HEK293 (cell line): ENCODE measurements around the gene SKI.
A peak's percentile ranks its signal among the peaks of the same experiment; 100 is the strongest.

Experiments
- CTCF ChIA-PET: fragments of 350-600 bp; formaldehyde crosslinking; extraction: SDS; loops from one replicate; lab custom pipeline; 2021; ENCODE audit warnings: antibody characterized with exemption; lab: Yijun Ruan, JAX
- POLR2A ChIA-PET: fragments of 300-600 bp; formaldehyde crosslinking; extraction: SDS; loops from one replicate; lab custom pipeline; 2020; ENCODE audit warnings: antibody characterized with exemption, inconsistent platforms; lab: Yijun Ruan, JAX
- H3K27ac ChIP-seq: fragments of 200-500 bp; sonication (Bioruptor generic); 2 replicates; pipeline ENCODE4 v1.5.1; 2014; ENCODE audit warnings: low read depth, low read length, control low read depth, inconsistent platforms; ENCODE audit errors: extremely low read depth
- H3K36me3 ChIP-seq, 2 experiments: fragments of 200-500 bp in 1 of 2; sonication (Bioruptor generic) in 1 of 2; 1 replicate in 1 of 2; 2 replicates in 1 of 2; pipeline ENCODE4 v1.5.1; 2014 to 2017; ENCODE audit warnings: inconsistent platforms in 2 of 2, low read length in 2 of 2; ENCODE audit not compliant: control insufficient read depth in 2 of 2, insufficient read depth in 1 of 2
- H3K4me1 ChIP-seq: fragments of 200-500 bp; sonication (Bioruptor generic); 2 replicates; pipeline ENCODE4 v1.5.1; 2014; ENCODE audit warnings: mild to moderate bottlenecking, low read length, inconsistent platforms; ENCODE audit not compliant: control insufficient read depth, insufficient read depth
- H3K4me3 ChIP-seq: 2 replicates; pipeline ENCODE4 v1.5.1; 2011; ENCODE audit warnings: low read depth, mild to moderate bottlenecking, control low read depth, low read length, moderate library complexity
- H3K9me3 ChIP-seq: fragments of 200-500 bp; sonication (Bioruptor generic); 2 replicates; pipeline ENCODE4 v1.5.1; 2014; ENCODE audit warnings: low read depth, low read length, inconsistent platforms; ENCODE audit not compliant: control insufficient read depth, insufficient read depth
- GLIS1 ChIP-seq: fragments of 450-650 bp; formaldehyde crosslinking; IDR thresholded peaks from 2 replicates; pipeline ENCODE4 v1.5.1; 2016; ENCODE audit warnings: missing biosample characterization, missing genetic modification characterization
- GLIS2 ChIP-seq: fragments of 450-650 bp; formaldehyde crosslinking; IDR thresholded peaks from 2 replicates; pipeline ENCODE4 v1.5.1; 2016; ENCODE audit warnings: missing biosample characterization, missing genetic modification characterization
- ZIC2 ChIP-seq: fragments of 450-650 bp; formaldehyde crosslinking; IDR thresholded peaks from 2 replicates; pipeline ENCODE4 v1.5.1; 2016; ENCODE audit warnings: missing biosample characterization, missing genetic modification characterization
- ZNF777 ChIP-seq: fragments of 450-650 bp; formaldehyde crosslinking; IDR thresholded peaks from 2 replicates; pipeline ENCODE4 v1.5.1; 2017; ENCODE audit warnings: missing biosample characterization, missing genetic modification characterization, borderline replicate concordance
- ZNF830 ChIP-seq: fragments of 450-650 bp; IDR thresholded peaks from 2 replicates; pipeline ENCODE4 v1.5.0; 2018; ENCODE audit warnings: missing biosample characterization, missing genetic modification characterization, low read depth, mild to moderate bottlenecking, moderate library complexity
- TF ChIP-seq, protein P1 (sequence below): fragments of 450-650 bp; formaldehyde crosslinking; IDR thresholded peaks from 2 replicates; pipeline ENCODE4 v1.5.1; 2017; ENCODE audit warnings: missing biosample characterization, missing genetic modification characterization
- TF ChIP-seq, protein P2 (sequence below): fragments of 450-650 bp; formaldehyde crosslinking; IDR thresholded peaks from 2 replicates; pipeline ENCODE4 v1.5.1; 2016; ENCODE audit warnings: missing biosample characterization, missing genetic modification characterization
- TF ChIP-seq, protein P3 (sequence below): fragments of 450-650 bp; formaldehyde crosslinking; IDR thresholded peaks from 2 replicates; pipeline ENCODE4 v1.5.1; 2016; ENCODE audit warnings: missing biosample characterization, missing genetic modification characterization

Gene SKI

GRCh38 chr1:2352897-2353550, 124.9 kb downstream of the SKI start:
- H3K27ac ChIP-seq, result no peak overlapping the region
- H3K36me3 ChIP-seq, result no peaks in the 10 kb centered on the region
- H3K4me3 ChIP-seq, result no peak overlapping the region
- H3K4me1 ChIP-seq, result no peaks in the 10 kb centered on the region
- TF ChIP-seq ZNF830 (tag by site-specific recombination), result no peak
- TF ChIP-seq, protein P1, sequence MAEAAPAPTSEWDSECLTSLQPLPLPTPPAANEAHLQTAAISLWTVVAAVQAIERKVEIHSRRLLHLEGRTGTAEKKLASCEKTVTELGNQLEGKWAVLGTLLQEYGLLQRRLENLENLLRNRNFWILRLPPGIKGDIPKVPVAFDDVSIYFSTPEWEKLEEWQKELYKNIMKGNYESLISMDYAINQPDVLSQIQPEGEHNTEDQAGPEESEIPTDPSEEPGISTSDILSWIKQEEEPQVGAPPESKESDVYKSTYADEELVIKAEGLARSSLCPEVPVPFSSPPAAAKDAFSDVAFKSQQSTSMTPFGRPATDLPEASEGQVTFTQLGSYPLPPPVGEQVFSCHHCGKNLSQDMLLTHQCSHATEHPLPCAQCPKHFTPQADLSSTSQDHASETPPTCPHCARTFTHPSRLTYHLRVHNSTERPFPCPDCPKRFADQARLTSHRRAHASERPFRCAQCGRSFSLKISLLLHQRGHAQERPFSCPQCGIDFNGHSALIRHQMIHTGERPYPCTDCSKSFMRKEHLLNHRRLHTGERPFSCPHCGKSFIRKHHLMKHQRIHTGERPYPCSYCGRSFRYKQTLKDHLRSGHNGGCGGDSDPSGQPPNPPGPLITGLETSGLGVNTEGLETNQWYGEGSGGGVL (tag by site-specific recombination), result no peak
- TF ChIP-seq, protein P2, sequence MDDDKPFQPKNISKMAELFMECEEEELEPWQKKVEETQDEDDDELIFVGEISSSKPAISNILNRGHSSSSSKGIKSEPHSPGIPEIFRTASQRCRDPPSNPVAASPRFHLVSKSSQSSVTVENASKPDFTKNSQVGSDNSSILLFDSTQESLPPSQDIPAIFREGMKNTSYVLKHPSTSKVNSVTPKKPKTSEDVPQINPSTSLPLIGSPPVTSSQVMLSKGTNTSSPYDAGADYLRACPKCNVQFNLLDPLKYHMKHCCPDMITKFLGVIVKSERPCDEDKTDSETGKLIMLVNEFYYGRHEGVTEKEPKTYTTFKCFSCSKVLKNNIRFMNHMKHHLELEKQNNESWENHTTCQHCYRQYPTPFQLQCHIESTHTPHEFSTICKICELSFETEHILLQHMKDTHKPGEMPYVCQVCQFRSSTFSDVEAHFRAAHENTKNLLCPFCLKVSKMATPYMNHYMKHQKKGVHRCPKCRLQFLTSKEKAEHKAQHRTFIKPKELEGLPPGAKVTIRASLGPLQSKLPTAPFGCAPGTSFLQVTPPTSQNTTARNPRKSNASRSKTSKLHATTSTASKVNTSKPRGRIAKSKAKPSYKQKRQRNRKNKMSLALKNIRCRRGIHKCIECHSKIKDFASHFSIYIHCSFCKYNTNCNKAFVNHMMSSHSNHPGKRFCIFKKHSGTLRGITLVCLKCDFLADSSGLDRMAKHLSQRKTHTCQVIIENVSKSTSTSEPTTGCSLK (tag by site-specific recombination), result no peak
- TF ChIP-seq, all 188 proteins: peak for 0
- POLR2A ChIA-PET, result no interaction called here
- CTCF ChIA-PET, result interaction anchor here (0.6 kb wide), 1 partner anchor 114 kb away, joined by 5 read pairs; no protein-coding TSS in a partner anchor
- no peaks in the 10 kb centered on the region for H3K9me3 ChIP-seq

- Histone ChIP-seq H3K4me1 (no peaks in the 10 kb centered on the region), H3K27ac (no peak overlapping the region), H3K4me3 (no peak overlapping the region), H3K9me3 (no peaks in the 10 kb centered on the region), H3K36me3 (no peaks in the 10 kb centered on the region)
- POLR2A ChIA-PET, result no interaction called here
- TF ChIP-seq ZNF777, result no peak
- TF ChIP-seq ZIC2, result peak; percentile 92
- CTCF ChIA-PET, result no interaction called here
Observed at GRCh38 chr1:2353551-2354438, 125.7 kb downstream of the SKI start.

DNA sequence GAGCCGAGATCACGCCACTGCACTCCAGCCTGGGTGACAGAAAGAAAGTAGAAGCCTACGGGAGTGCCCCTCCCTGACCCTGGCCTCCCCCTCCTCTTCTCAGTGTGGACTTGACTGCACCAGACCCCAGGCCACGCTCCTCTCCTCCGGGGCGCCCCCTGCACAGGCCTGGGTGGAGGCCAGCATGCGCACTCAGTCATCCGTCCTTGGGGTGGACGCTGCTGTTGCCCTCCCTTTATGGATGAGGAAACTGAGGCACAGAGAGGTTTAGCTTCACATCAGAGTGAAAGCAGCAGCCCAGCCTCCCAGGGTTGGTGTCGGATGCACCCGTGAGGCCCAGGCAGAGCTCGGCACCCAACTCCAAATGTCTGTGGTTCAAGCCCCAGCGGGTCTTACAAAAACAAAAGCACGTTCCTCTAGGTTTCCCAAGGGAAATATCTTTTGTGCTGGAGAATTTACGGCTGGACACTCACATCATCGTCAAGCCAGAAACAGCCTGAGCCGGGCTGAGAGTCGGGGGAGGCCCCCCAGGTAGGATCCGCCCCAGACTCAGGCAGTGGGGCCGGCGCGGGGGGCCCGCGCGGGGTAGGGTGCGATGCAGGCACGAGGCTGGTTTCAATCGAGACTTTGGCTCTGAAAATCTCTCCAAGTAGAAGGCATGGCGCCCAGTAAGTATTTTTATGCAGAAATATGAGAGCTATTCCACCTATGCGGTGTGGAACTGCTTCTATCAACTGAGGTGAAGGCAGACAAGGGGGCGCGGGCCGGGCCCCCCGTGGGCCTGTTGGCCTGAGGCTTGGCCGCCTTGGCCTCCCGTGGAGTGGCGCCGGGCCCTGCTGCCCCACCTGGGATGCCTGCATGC, 126.6 kb downstream of the SKI start:
- TF ChIP-seq, protein P3, sequence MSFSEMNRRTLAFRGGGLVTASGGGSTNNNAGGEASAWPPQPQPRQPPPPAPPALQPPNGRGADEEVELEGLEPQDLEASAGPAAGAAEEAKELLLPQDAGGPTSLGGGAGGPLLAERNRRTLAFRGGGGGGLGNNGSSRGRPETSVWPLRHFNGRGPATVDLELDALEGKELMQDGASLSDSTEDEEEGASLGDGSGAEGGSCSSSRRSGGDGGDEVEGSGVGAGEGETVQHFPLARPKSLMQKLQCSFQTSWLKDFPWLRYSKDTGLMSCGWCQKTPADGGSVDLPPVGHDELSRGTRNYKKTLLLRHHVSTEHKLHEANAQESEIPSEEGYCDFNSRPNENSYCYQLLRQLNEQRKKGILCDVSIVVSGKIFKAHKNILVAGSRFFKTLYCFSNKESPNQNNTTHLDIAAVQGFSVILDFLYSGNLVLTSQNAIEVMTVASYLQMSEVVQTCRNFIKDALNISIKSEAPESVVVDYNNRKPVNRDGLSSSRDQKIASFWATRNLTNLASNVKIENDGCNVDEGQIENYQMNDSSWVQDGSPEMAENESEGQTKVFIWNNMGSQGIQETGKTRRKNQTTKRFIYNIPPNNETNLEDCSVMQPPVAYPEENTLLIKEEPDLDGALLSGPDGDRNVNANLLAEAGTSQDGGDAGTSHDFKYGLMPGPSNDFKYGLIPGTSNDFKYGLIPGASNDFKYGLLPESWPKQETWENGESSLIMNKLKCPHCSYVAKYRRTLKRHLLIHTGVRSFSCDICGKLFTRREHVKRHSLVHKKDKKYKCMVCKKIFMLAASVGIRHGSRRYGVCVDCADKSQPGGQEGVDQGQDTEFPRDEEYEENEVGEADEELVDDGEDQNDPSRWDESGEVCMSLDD (tag by site-specific recombination), result no peak
- TF ChIP-seq GLIS2 (tag by site-specific recombination), result 0 out of 2 replicates have a peak, but pooled peaks have one; percentile 20
- TF ChIP-seq GLIS1, result 0 out of 2 replicates have a peak, but pooled peaks have one; percentile 25
- ChIA-PET POLR2A (no interaction called here), CTCF (interaction anchor here (0.6 kb wide), 1 partner anchor 179 kb away, joined by 4 read pairs; no protein-coding TSS in a partner anchor)
- no peaks in the 10 kb centered on the region; a peak in 1 of 3 replicates for H3K36me3 ChIP-seq
- H3K9me3 ChIP-seq, result no peaks in the 10 kb centered on the region
- H3K4me1 ChIP-seq, result no peaks in the 10 kb centered on the region
- no peak overlapping the region for H3K4me3 ChIP-seq
- H3K27ac ChIP-seq, result no peak overlapping the region
